GM23338 (cell line): ENCODE measurements around the gene SCFD2. TPM values are rescaled to one million over a fixed set of nuclear protein-coding genes. Genes with fewer than 3 reads are reported as not detected.

Source experiments
- ATAC-seq: fragments of 200-7000 bp; cut with Tn5 transposase; 3 replicates; pipeline ENCODE4 v1.9.1; 2020
- DNase-seq: peaks from one replicate; pipeline ENCODE4 v3.0.0-alpha.2; 2015; ENCODE audit warnings: low spot score
- H2AFZ ChIP-seq: fragments of 200-600 bp; sonication (generic); 2 replicates; pipeline ENCODE4 v1.8.0; 2016; ENCODE audit warnings: antibody characterized with exemption, mild to moderate bottlenecking, moderate library complexity
- H3F3A ChIP-seq: fragments of 200-600 bp; sonication (generic); replicated peaks from 2 replicates; pipeline ENCODE4 v1.8.0; 2017; ENCODE audit warnings: antibody characterized with exemption, mixed run types, low read depth
- H3K27ac ChIP-seq: fragments of 200-600 bp; sonication (generic); 2 replicates; pipeline ENCODE4 v1.6.1; 2016; ENCODE audit warnings: low read depth
- H3K27me3 ChIP-seq: fragments of 200-600 bp; sonication (generic); 2 replicates; pipeline ENCODE4 v1.8.0; 2016; ENCODE audit warnings: mild to moderate bottlenecking, mixed run types, moderate library complexity; ENCODE audit not compliant: insufficient read depth
- H3K36me3 ChIP-seq: fragments of 200-600 bp; sonication (generic); 2 replicates; pipeline ENCODE4 v1.8.0; 2016; ENCODE audit warnings: mild to moderate bottlenecking; ENCODE audit not compliant: insufficient read depth
- H3K4me1 ChIP-seq: fragments of 200-600 bp; sonication (generic); 2 replicates; pipeline ENCODE4 v1.8.0; 2016; ENCODE audit warnings: mild to moderate bottlenecking, moderate library complexity; ENCODE audit not compliant: insufficient read depth
- H3K4me2 ChIP-seq: fragments of 200-600 bp; sonication (generic); 2 replicates; pipeline ENCODE4 v1.7.1; 2017; ENCODE audit warnings: mixed run types
- H3K4me3 ChIP-seq: fragments of 200-600 bp; sonication (generic); 2 replicates; pipeline ENCODE4 v1.6.1; 2016; ENCODE audit warnings: mixed run types
- H3K79me2 ChIP-seq: fragments of 200-600 bp; sonication (generic); replicated peaks from 2 replicates; pipeline ENCODE4 v1.8.0; 2017; ENCODE audit warnings: mild to moderate bottlenecking; ENCODE audit not compliant: insufficient read depth
- H3K9me2 ChIP-seq: fragments of 200-600 bp; sonication (generic); 2 replicates; pipeline ENCODE4 v1.8.0; 2017; ENCODE audit not compliant: insufficient read depth
- H4K20me1 ChIP-seq: fragments of 200-600 bp; sonication (generic); replicated peaks from 2 replicates; pipeline ENCODE4 v1.8.0; 2017; ENCODE audit warnings: mild to moderate bottlenecking; ENCODE audit not compliant: insufficient read depth
- H3K27ac Mint-ChIP-seq: 2 replicates; pipeline ENCODE4 v1.8.0; 2020; ENCODE audit warnings: inconsistent platforms, mild to moderate bottlenecking, moderate library complexity, mixed read lengths
- H3K27me3 Mint-ChIP-seq: 3 replicates; pipeline ENCODE4 v1.8.0; 2022; ENCODE audit warnings: low read depth, mild to moderate bottlenecking, moderate library complexity, mixed read lengths, inconsistent platforms; ENCODE audit not compliant: insufficient read depth, poor library complexity
- H3K36me3 Mint-ChIP-seq: 3 replicates; pipeline ENCODE4 v1.8.0; 2021; ENCODE audit warnings: low read depth, mild to moderate bottlenecking, inconsistent platforms, moderate library complexity, mixed read lengths
- H3K4me1 Mint-ChIP-seq: 3 replicates; pipeline ENCODE4 v1.8.0; 2020; ENCODE audit warnings: mild to moderate bottlenecking, inconsistent platforms, mixed read lengths
- H3K4me3 Mint-ChIP-seq: 3 replicates; pipeline ENCODE4 v1.8.0; 2021; ENCODE audit warnings: moderate library complexity, mild to moderate bottlenecking, inconsistent platforms, mixed read lengths
- H3K9me3 Mint-ChIP-seq: 3 replicates; pipeline ENCODE4 v1.8.0; 2020; ENCODE audit warnings: moderate library complexity, mild to moderate bottlenecking, inconsistent platforms, mixed read lengths
- EZH2phosphoT487 ChIP-seq: fragments of 200-600 bp; sonication (generic); IDR thresholded peaks from one replicate; pipeline ENCODE4 v1.8.1; 2018; ENCODE audit warnings: antibody characterized with exemption; ENCODE audit not compliant: unreplicated experiment
- NANOG ChIP-seq: IDR thresholded peaks from 2 replicates; pipeline ENCODE4 v1.6.1; 2016; ENCODE audit warnings: antibody characterized with exemption, borderline replicate concordance
- STAT1 ChIP-seq: IDR thresholded peaks from one replicate; pipeline ENCODE4 v1.6.1; 2016; ENCODE audit warnings: antibody characterized with exemption; ENCODE audit not compliant: unreplicated experiment
- ZNF331 ChIP-seq: fragments of 250-450 bp; sonication (Bioruptor Pico); IDR thresholded peaks from 2 replicates; pipeline ENCODE4 v1.5.0; 2020; ENCODE audit warnings: low read depth, mild to moderate bottlenecking, moderate library complexity
- polyA plus RNA-seq: library from polyadenylated mRNA; unstranded; fragments of >200 nt; fragmentation: Nextera tagmentation; extraction: Ambion mirVana; gene quantifications from 2 replicates; pipeline ENCODE4 v1.2.1, GENCODE V29; 2016
- total RNA-seq: library from RNA; depleted of rRNA; stranded (reverse); fragments of >200 nt; shearing (Covaris generic); gene quantifications from 2 replicates; pipeline ENCODE4 v1.2.3, GENCODE V29; 2014
- TF ChIP-seq, protein P1 (sequence below): fragments of 250-450 bp; sonication (Bioruptor Pico); IDR thresholded peaks from 2 replicates; pipeline ENCODE4 v1.5.0; 2020; ENCODE audit warnings: mild to moderate bottlenecking, moderate library complexity

Gene SCFD2
- total and polyA plus RNA-seq, 2 experiments from 2014 or later, result 5.7 to 17.5 TPM

DNA sequence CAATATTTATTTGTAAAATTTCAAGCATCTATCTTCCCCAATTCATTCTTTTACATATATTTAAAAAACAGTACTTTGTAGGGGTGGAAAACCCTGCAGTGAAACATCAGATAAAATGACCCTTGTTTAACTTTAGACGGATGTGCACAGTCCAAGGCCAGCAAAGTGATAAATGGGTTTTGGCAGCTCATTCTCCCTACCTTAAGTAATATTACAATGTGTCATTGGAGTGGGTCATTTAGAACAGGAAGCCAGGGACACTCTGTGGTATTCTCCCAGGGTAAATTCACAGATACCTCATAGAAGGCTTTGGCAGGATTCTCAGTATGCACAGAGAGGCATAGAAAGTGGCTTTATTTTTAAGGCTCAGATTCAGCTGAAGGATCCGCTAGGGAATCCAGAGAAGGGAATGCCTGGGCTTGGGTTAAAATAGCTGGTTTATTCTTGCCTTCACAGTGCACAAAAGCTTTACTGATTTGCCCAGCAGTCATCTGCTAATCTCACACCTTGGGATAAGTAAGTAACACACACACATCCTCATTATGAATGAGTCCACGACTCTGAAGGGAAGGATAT lies 297.0 kb downstream of the SCFD2 start:
- H3K9me2 ChIP-seq, result no peaks in the 10 kb centered on the region
- no peaks in the 10 kb centered on the region for H3K9me3 Mint-ChIP-seq
- no peaks in the 10 kb centered on the region for H3F3A ChIP-seq
- H3K27me3 ChIP-seq, result no peaks in the 10 kb centered on the region
- H3K4me2 ChIP-seq, result no peak overlapping the region
- H3K79me2 ChIP-seq, result no peaks in the 10 kb centered on the region
- no peak overlapping the region for H3K4me3 Mint-ChIP-seq
- H2AFZ ChIP-seq, result no peak overlapping the region
- DNase-seq (no peak), ATAC-seq (no peak)
- H4K20me1 ChIP-seq, result no peaks in the 10 kb centered on the region
- no peaks in the 10 kb centered on the region for H3K36me3 ChIP-seq
- H3K27ac ChIP-seq, result no peak overlapping the region
- peaks cover 6% of the 10 kb centered on the region for H3K4me1 Mint-ChIP-seq
- H3K27ac Mint-ChIP-seq, result no peak overlapping the region
- H3K4me3 ChIP-seq, result no peak overlapping the region
- TF ChIP-seq ZNF331 (CRISPR knock-in tag) (no peak), STAT1 (no peak), EZH2phosphoT487 (no peak), NANOG (no peak)
- TF ChIP-seq, protein P1, sequence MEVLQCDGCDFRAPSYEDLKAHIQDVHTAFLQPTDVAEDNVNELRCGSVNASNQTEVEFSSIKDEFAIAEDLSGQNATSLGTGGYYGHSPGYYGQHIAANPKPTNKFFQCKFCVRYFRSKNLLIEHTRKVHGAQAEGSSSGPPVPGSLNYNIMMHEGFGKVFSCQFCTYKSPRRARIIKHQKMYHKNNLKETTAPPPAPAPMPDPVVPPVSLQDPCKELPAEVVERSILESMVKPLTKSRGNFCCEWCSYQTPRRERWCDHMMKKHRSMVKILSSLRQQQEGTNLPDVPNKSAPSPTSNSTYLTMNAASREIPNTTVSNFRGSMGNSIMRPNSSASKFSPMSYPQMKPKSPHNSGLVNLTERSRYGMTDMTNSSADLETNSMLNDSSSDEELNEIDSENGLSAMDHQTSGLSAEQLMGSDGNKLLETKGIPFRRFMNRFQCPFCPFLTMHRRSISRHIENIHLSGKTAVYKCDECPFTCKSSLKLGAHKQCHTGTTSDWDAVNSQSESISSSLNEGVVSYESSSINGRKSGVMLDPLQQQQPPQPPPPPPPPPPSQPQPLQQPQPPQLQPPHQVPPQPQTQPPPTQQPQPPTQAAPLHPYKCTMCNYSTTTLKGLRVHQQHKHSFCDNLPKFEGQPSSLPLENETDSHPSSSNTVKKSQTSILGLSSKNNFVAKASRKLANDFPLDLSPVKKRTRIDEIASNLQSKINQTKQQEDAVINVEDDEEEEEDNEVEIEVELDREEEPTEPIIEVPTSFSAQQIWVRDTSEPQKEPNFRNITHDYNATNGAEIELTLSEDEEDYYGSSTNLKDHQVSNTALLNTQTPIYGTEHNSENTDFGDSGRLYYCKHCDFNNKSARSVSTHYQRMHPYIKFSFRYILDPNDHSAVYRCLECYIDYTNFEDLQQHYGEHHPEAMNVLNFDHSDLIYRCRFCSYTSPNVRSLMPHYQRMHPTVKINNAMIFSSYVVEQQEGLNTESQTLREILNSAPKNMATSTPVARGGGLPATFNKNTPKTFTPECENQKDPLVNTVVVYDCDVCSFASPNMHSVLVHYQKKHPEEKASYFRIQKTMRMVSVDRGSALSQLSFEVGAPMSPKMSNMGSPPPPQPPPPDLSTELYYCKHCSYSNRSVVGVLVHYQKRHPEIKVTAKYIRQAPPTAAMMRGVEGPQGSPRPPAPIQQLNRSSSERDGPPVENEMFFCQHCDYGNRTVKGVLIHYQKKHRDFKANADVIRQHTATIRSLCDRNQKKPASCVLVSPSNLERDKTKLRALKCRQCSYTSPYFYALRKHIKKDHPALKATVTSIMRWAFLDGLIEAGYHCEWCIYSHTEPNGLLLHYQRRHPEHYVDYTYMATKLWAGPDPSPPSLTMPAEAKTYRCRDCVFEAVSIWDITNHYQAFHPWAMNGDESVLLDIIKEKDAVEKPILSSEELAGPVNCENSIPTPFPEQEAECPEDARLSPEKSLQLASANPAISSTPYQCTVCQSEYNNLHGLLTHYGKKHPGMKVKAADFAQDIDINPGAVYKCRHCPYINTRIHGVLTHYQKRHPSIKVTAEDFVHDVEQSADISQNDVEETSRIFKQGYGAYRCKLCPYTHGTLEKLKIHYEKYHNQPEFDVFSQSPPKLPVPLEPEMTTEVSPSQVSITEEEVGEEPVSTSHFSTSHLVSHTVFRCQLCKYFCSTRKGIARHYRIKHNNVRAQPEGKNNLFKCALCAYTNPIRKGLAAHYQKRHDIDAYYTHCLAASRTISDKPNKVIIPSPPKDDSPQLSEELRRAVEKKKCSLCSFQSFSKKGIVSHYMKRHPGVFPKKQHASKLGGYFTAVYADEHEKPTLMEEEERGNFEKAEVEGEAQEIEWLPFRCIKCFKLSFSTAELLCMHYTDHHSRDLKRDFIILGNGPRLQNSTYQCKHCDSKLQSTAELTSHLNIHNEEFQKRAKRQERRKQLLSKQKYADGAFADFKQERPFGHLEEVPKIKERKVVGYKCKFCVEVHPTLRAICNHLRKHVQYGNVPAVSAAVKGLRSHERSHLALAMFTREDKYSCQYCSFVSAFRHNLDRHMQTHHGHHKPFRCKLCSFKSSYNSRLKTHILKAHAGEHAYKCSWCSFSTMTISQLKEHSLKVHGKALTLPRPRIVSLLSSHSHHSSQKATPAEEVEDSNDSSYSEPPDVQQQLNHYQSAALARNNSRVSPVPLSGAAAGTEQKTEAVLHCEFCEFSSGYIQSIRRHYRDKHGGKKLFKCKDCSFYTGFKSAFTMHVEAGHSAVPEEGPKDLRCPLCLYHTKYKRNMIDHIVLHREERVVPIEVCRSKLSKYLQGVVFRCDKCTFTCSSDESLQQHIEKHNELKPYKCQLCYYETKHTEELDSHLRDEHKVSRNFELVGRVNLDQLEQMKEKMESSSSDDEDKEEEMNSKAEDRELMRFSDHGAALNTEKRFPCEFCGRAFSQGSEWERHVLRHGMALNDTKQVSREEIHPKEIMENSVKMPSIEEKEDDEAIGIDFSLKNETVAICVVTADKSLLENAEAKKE (CRISPR knock-in tag), result no peak
- no peaks in the 10 kb centered on the region for H3K36me3 Mint-ChIP-seq
- no peaks in the 10 kb centered on the region for H3K27me3 Mint-ChIP-seq
- peaks cover 3% of the 10 kb centered on the region; the same call in 1 of the 2 replicates for H3K4me1 ChIP-seq

DNA sequence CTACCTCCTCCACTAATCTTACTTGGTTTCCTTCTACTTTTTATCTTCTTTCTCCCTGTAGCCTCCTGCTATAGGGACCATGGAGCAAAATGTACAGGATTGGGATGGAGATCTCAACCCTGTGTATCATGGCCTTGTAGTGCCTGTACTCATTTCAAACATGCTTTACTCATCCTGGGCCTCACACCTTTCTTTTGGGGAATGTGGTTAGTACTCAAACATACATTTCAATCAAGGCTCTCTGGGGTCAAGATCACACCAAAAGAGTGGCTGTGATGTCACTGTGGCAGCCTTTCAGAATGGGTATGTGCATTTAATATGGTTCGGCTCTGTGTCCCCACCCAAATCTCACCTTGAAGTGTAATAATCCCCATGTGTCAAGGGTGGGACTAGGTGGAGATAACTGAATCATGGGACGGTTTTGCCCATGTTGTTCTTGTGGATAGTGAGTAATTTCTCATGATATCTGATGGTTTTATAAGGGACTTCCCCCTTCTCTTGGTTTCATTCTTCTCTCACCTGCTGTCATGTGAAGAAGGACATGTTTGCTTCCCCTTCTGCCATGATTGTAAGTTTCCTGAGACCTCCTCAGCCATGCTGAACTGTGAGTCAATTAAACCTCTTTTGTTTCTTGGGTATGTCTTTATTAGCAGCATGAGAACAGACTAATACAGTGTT lies 298.6 kb downstream of the SCFD2 start:
- Histone ChIP-seq H3K27ac (no peak overlapping the region), H3K4me2 (no peak overlapping the region), H3K79me2 (no peaks in the 10 kb centered on the region), H3K36me3 (no peaks in the 10 kb centered on the region), H2AFZ (no peak overlapping the region), H3K4me3 (no peak overlapping the region), H3F3A (no peaks in the 10 kb centered on the region), H3K9me2 (no peaks in the 10 kb centered on the region), H3K4me1 (peaks cover 9% of the 10 kb centered on the region), H4K20me1 (no peaks in the 10 kb centered on the region), H3K27me3 (no peaks in the 10 kb centered on the region)
- no peaks in the 10 kb centered on the region for H3K9me3 Mint-ChIP-seq
- TF ChIP-seq NANOG, result no peak
- peaks cover 5% of the 10 kb centered on the region; the same call in 2 of the 3 replicates for H3K4me1 Mint-ChIP-seq
- ATAC-seq (no peak), DNase-seq (no peak)
- no peak overlapping the region for H3K27ac Mint-ChIP-seq
- H3K27me3 Mint-ChIP-seq, result no peaks in the 10 kb centered on the region
- no peak overlapping the region for H3K4me3 Mint-ChIP-seq
- no peaks in the 10 kb centered on the region for H3K36me3 Mint-ChIP-seq
